Esophagus muscularis mucosa (tissue), 4 donors: ENCODE measurements around the gene WNT11. TPM values are rescaled to one million over a fixed set of nuclear protein-coding genes. Genes with fewer than 3 reads are reported as not detected.
A peak's percentile ranks its signal among the peaks of the same experiment; 100 is the strongest.

Experiments
- DNase-seq: peaks from one replicate; pipeline ENCODE4 v3.0.0-alpha.2; 2017; ENCODE audit errors: extremely low spot score
- H3K27ac ChIP-seq, 4 donors: fragments of 200-600 bp; sonication (generic); replicated peaks in 1 of 4; 1 replicate in 3 of 4; 2 replicates in 1 of 4; pipeline ENCODE4 v1.5.1; 2016 to 2019; ENCODE audit warnings: mild to moderate bottlenecking in 1 of 4
- H3K27me3 ChIP-seq, 4 donors: fragments of 200-600 bp; sonication (generic); one replicate each; pipeline versions ENCODE4 v1.5.1 to v1.6.0; 2016 to 2019
- H3K36me3 ChIP-seq, 4 donors: fragments of 200-600 bp; sonication (generic); one replicate each; pipeline ENCODE4 v1.5.1; 2016 to 2019
- H3K4me1 ChIP-seq, 4 donors: fragments of 200-600 bp; sonication (generic); one replicate each; pipeline ENCODE4 v1.5.1; 2016 to 2019
- H3K4me3 ChIP-seq, 4 donors: fragments of 200-600 bp; sonication (generic); 1 replicate in 2 of 4; 2 replicates in 2 of 4; pipeline ENCODE4 v1.5.1; 2016 to 2019; ENCODE audit warnings: mild to moderate bottlenecking in 4 of 4, moderate library complexity in 1 of 4
- H3K9me3 ChIP-seq, 4 donors: fragments of 200-600 bp; sonication (generic); 1 replicate in 3 of 4; 2 replicates in 1 of 4; pipeline ENCODE4 v1.5.1; 2016 to 2019
- CTCF ChIP-seq, 3 experiments: fragments of 200-600 bp in 2 of 3; fragments of 450-650 bp in 1 of 3; sonication (generic) in 2 of 3; IDR thresholded peaks; one replicate each; pipeline ENCODE4 v1.5.1; 2017 to 2019; ENCODE audit warnings: antibody characterized with exemption in 3 of 3, mild to moderate bottlenecking in 2 of 3, moderate library complexity in 1 of 3
- EP300 ChIP-seq: sonication (generic); formaldehyde crosslinking; IDR thresholded peaks from one replicate; pipeline ENCODE4 v1.6.1; 2017; ENCODE audit warnings: antibody characterized with exemption
- POLR2A ChIP-seq: fragments of 450-650 bp; IDR thresholded peaks from one replicate; pipeline ENCODE4 v1.6.1; 2017; ENCODE audit warnings: antibody characterized with exemption, moderate library complexity, mild to moderate bottlenecking, low read depth
- POLR2AphosphoS5 ChIP-seq, 2 donors: sonication (generic); formaldehyde crosslinking; IDR thresholded peaks; one replicate each; pipeline ENCODE4 v1.6.1; 2017; ENCODE audit warnings: antibody characterized with exemption in 2 of 2
- WGBS: methylation state at CpG from one replicate; pipeline ENCODE4 v1.1.5; 2018; 5-methylcytosine and 5-hydroxymethylcytosine counted together
- intact Hi-C: fragments of 100-400 bp; cut with DNase I; formaldehyde crosslinking; loops from one replicate; pipeline ENCODE4 v1.15.1; 2023
- total RNA-seq, 4 donors: library from RNA; depleted of rRNA; stranded (reverse); fragments of >200 nt; gene quantifications; one replicate each; pipeline versions ENCODE4 v1.1.0 to v1.2.1, GENCODE V29; 2016

Gene WNT11
- total RNA-seq, 4 donors from 2014 or later, result 3.7 to 11.0 (median 7.7) TPM

- H3K27me3 ChIP-seq, result no peaks in the 10 kb centered on the region
- H3K36me3 ChIP-seq, result no peaks in the 10 kb centered on the region
- 71% methylated on average over 13 of the region's 13 CpGs for WGBS
- no peak overlapping the region for H3K27ac ChIP-seq
- no peak for DNase-seq
- H3K9me3 ChIP-seq, result no peaks in the 10 kb centered on the region
- H3K4me1 ChIP-seq, result peaks cover 7 to 22% (median 12%) of the 10 kb centered on the region in 4 donors
- intact Hi-C loops, result loop anchor here (2.0 to 5.0 kb wide), 2 partner anchors 256 to 351 kb away; no protein-coding TSS in a partner anchor
- TF ChIP-seq POLR2A (no peak), CTCF (IDR thresholded peaks at IDR 0.05) (no peak), EP300 (no peak)
- peak overlapping the region; percentile 41 to 56 (median 48) for H3K4me3 ChIP-seq
Observed at GRCh38 chr11:76152741-76153570, 53.3 kb downstream of the WNT11 start.

- TF ChIP-seq CTCF (IDR thresholded peaks at IDR 0.05) (peak in 2 of 3 experiments; percentile 92 to 96), EP300 (no peak), POLR2A (no peak), POLR2AphosphoS5 (IDR thresholded peaks at IDR 0.05) (peak in 1 of 2 donors; percentile 62)
- no peaks in the 10 kb centered on the region for H3K36me3 ChIP-seq
- H3K4me3 ChIP-seq, result peak overlapping the region; percentile 41 to 56 (median 48)
- peaks cover 7 to 22% (median 12%) of the 10 kb centered on the region in 4 donors for H3K4me1 ChIP-seq
- H3K27ac ChIP-seq, result no peak overlapping the region
- DNase-seq, result peak; percentile 96
- 26% methylated on average over 18 of the region's 30 CpGs for WGBS
- intact Hi-C loops, result loop anchor here (2.0 to 5.0 kb wide), 2 partner anchors 255 to 350 kb away; no protein-coding TSS in a partner anchor
- H3K27me3 ChIP-seq, result no peaks in the 10 kb centered on the region
- H3K9me3 ChIP-seq, result no peaks in the 10 kb centered on the region
Observed at GRCh38 chr11:76152086-76152681, 54.1 kb downstream of the WNT11 start.

- no peaks in the 10 kb centered on the region for H3K9me3 ChIP-seq
- whole genome bisulfite sequencing, result 79% methylated on average over 5 of the region's 5 CpGs
- no peak overlapping the region for H3K27ac ChIP-seq
- H3K4me1 ChIP-seq, result peaks cover 10 to 22% (median 13%) of the 10 kb centered on the region in 4 donors
- no peaks in the 10 kb centered on the region for H3K27me3 ChIP-seq
- no peak for TF ChIP-seq EP300
- no peak for TF ChIP-seq POLR2AphosphoS5 (IDR thresholded peaks at IDR 0.05)
- TF ChIP-seq POLR2A, result no peak
- peak overlapping the region in 3 of 4 donors; percentile 45 to 56 (median 50) for H3K4me3 ChIP-seq
- no peak for DNase-seq
- H3K36me3 ChIP-seq, result no peaks in the 10 kb centered on the region
- intact Hi-C loops, result loop anchor here (2.0 to 5.0 kb wide), 2 partner anchors 255 to 349 kb away; no protein-coding TSS in a partner anchor
Observed at GRCh38 chr11:76151556-76152085, 54.7 kb downstream of the WNT11 start.

GRCh38 chr11:76150141-76150540, 56.2 kb downstream of the WNT11 start:
- DNase-seq, result no peak
- intact Hi-C loops, result loop anchor here (5.0 kb wide), 1 partner anchor 348 kb away; no protein-coding TSS in a partner anchor
- 95% methylated on average over 4 of the region's 4 CpGs for WGBS

More at GRCh38 chr11:76150141-76150540, 56.2 kb downstream of the WNT11 start:
- TF ChIP-seq POLR2AphosphoS5 (IDR thresholded peaks at IDR 0.05) (no peak), EP300 (no peak), POLR2A (no peak), CTCF (IDR thresholded peaks at IDR 0.05) (no peak)
- H3K4me1 ChIP-seq, result peaks cover 10 to 22% (median 14%) of the 10 kb centered on the region in 4 donors
- H3K9me3 ChIP-seq, result no peaks in the 10 kb centered on the region
- H3K27ac ChIP-seq, result no peak overlapping the region
- no peaks in the 10 kb centered on the region for H3K27me3 ChIP-seq
- H3K4me3 ChIP-seq, result no peak overlapping the region
- no peaks in the 10 kb centered on the region for H3K36me3 ChIP-seq
